HUES6 (cell line): ENCODE measurements around the gene CNKSR2.

Experiments used
- H3K27ac ChIP-seq: 2 replicates; pipeline ENCODE4 v1.7.0; 2013; ENCODE audit warnings: low read depth, mild to moderate bottlenecking, low read length, inconsistent platforms
- H3K27me3 ChIP-seq: 2 replicates; pipeline ENCODE4 v1.6.1; 2013; ENCODE audit warnings: low read length; ENCODE audit not compliant: control insufficient read depth, insufficient read depth
- H3K36me3 ChIP-seq: 2 replicates; pipeline ENCODE4 v1.6.1; 2013; ENCODE audit warnings: low read length; ENCODE audit not compliant: control insufficient read depth, insufficient read depth
- H3K4me1 ChIP-seq: 2 replicates; pipeline ENCODE4 v1.6.1; 2013; ENCODE audit warnings: low read length; ENCODE audit not compliant: control insufficient read depth, insufficient read depth
- H3K4me3 ChIP-seq: 2 replicates; pipeline ENCODE4 v1.5.1; 2013; ENCODE audit warnings: low read depth, low read length
- H3K9ac ChIP-seq: one replicate; pipeline ENCODE4 v1.6.1; 2013; ENCODE audit warnings: mild to moderate bottlenecking, low read length
- H3K9me3 ChIP-seq: 2 replicates; pipeline ENCODE4 v1.6.1; 2013; ENCODE audit warnings: low read depth, low read length; ENCODE audit not compliant: control insufficient read depth, insufficient read depth

CNKSR2 gene

GRCh38 chrX:21374163-21374993 is at the start of gene CNKSR2:
Gene CNKSR2 (plus strand): TSS chrX:21374418. CDS start chrX:21374898, 480 bp downstream.
- H3K4me1 ChIP-seq = no peaks in the 10 kb centered on the region
- peak within 1 kb of the TSS; percentile 69 for H3K9ac ChIP-seq
- H3K9me3 ChIP-seq = no peaks in the 10 kb centered on the region
- H3K27ac ChIP-seq = no peak within 1 kb of the TSS
- H3K4me3 ChIP-seq = peak within 1 kb of the TSS; percentile 86
- H3K27me3 ChIP-seq = peaks cover 50% of the 10 kb centered on the region
- no peaks in the 10 kb centered on the region for H3K36me3 ChIP-seq

GRCh38 chrX:21354725-21355124 is 19.5 kb upstream of the CNKSR2 start:
- Histone ChIP-seq H3K4me3 (no peak overlapping the region), H3K27ac (no peak overlapping the region), H3K4me1 (no peaks in the 10 kb centered on the region), H3K27me3 (no peaks in the 10 kb centered on the region; the same call in 1 of the 2 replicates), H3K9ac (no peak overlapping the region), H3K36me3 (no peaks in the 10 kb centered on the region), H3K9me3 (peaks cover 12% of the 10 kb centered on the region)

- H3K9ac ChIP-seq = no peak overlapping the region
- no peak overlapping the region for H3K4me3 ChIP-seq
- no peak overlapping the region for H3K27ac ChIP-seq
- H3K36me3 ChIP-seq = no peaks in the 10 kb centered on the region
- H3K4me1 ChIP-seq = no peaks in the 10 kb centered on the region
- H3K9me3 ChIP-seq = peaks cover 11% of the 10 kb centered on the region
- H3K27me3 ChIP-seq = no peaks in the 10 kb centered on the region; the same call in 1 of the 2 replicates
These were observed 18.4 kb upstream of the CNKSR2 start for GRCh38 chrX:21355831-21356230.

- Histone ChIP-seq H3K27me3 (peaks cover 26% of the 10 kb centered on the region), H3K36me3 (no peaks in the 10 kb centered on the region), H3K9ac (no peak overlapping the region), H3K4me3 (no peak overlapping the region), H3K4me1 (no peaks in the 10 kb centered on the region), H3K27ac (no peak overlapping the region), H3K9me3 (no peaks in the 10 kb centered on the region)
These were observed 4.6 kb upstream of the CNKSR2 start for GRCh38 chrX:21369613-21370012.

- Histone ChIP-seq H3K4me3 (no peak overlapping the region), H3K9ac (no peak overlapping the region), H3K27me3 (peaks cover 50% of the 10 kb centered on the region), H3K27ac (no peak overlapping the region), H3K36me3 (no peaks in the 10 kb centered on the region), H3K4me1 (no peaks in the 10 kb centered on the region), H3K9me3 (no peaks in the 10 kb centered on the region)
These were observed 1.2 kb upstream of the CNKSR2 start for GRCh38 chrX:21373001-21373400.

- H3K9ac ChIP-seq = no peak overlapping the region
- peak overlapping the region; percentile 86 for H3K4me3 ChIP-seq
- no peaks in the 10 kb centered on the region for H3K36me3 ChIP-seq
- H3K4me1 ChIP-seq = no peaks in the 10 kb centered on the region
- no peaks in the 10 kb centered on the region for H3K9me3 ChIP-seq
- no peak overlapping the region for H3K27ac ChIP-seq
- peaks cover 50% of the 10 kb centered on the region for H3K27me3 ChIP-seq
These were observed 518 bp upstream of the CNKSR2 start for GRCh38 chrX:21373637-21374162.

- Histone ChIP-seq H3K27ac (no peak overlapping the region), H3K9ac (peak overlapping the region; percentile 69), H3K36me3 (no peaks in the 10 kb centered on the region), H3K4me3 (peak overlapping the region; percentile 86), H3K9me3 (no peaks in the 10 kb centered on the region), H3K4me1 (no peaks in the 10 kb centered on the region), H3K27me3 (peaks cover 50% of the 10 kb centered on the region)
These were observed 933 bp downstream of the CNKSR2 start for GRCh38 chrX:21374994-21375707.

GRCh38 chrX:21375708-21376009 is 1.4 kb downstream of the CNKSR2 start:
- H3K4me3 ChIP-seq = peak overlapping the region; percentile 86
- no peaks in the 10 kb centered on the region for H3K9me3 ChIP-seq
- no peaks in the 10 kb centered on the region for H3K36me3 ChIP-seq
- H3K27me3 ChIP-seq = peaks cover 50% of the 10 kb centered on the region
- no peak overlapping the region for H3K9ac ChIP-seq
- no peaks in the 10 kb centered on the region for H3K4me1 ChIP-seq
- no peak overlapping the region for H3K27ac ChIP-seq

- H3K9me3 ChIP-seq = no peaks in the 10 kb centered on the region
- no peak overlapping the region; the same call in 1 of the 2 replicates for H3K4me3 ChIP-seq
- no peak overlapping the region for H3K27ac ChIP-seq
- H3K9ac ChIP-seq = no peak overlapping the region
- H3K4me1 ChIP-seq = no peaks in the 10 kb centered on the region; the same call in 1 of the 2 replicates
- peaks cover 47% of the 10 kb centered on the region for H3K27me3 ChIP-seq
- H3K36me3 ChIP-seq = no peaks in the 10 kb centered on the region
These were observed 2.4 kb downstream of the CNKSR2 start for GRCh38 chrX:21376636-21377035.

GRCh38 chrX:21379991-21380390 is 5.8 kb downstream of the CNKSR2 start:
- peaks cover 5% of the 10 kb centered on the region; the same call in 1 of the 2 replicates for H3K4me1 ChIP-seq
- H3K27me3 ChIP-seq = peaks cover 21% of the 10 kb centered on the region

GRCh38 chrX:21382715-21383114 is 8.5 kb downstream of the CNKSR2 start:
- no peaks in the 10 kb centered on the region for H3K36me3 ChIP-seq
- H3K9ac ChIP-seq = no peak overlapping the region
- H3K27me3 ChIP-seq = no peaks in the 10 kb centered on the region
- H3K27ac ChIP-seq = no peak overlapping the region
- peaks cover 5% of the 10 kb centered on the region; the same call in 1 of the 2 replicates for H3K4me1 ChIP-seq
- no peaks in the 10 kb centered on the region for H3K9me3 ChIP-seq
- no peak overlapping the region for H3K4me3 ChIP-seq

More at GRCh38 chrX:21379991-21380390, 5.8 kb downstream of the CNKSR2 start:
- H3K36me3 ChIP-seq = no peaks in the 10 kb centered on the region
- no peak overlapping the region for H3K9ac ChIP-seq
- no peaks in the 10 kb centered on the region for H3K9me3 ChIP-seq
- no peak overlapping the region for H3K4me3 ChIP-seq
- no peak overlapping the region for H3K27ac ChIP-seq
